Measurements from ENCODE around the gene TEX54.
A peak's percentile ranks its signal among the peaks of the same experiment; 100 is the strongest.
"Not testable (repeated sequence)": the region's sequence is repeated elsewhere in the genome, so short reads cannot be mapped to it uniquely, and the experiment has no call there.

TEX54 gene
- 0 reads per million in 3 experiments for total RNA-seq

DNA sequence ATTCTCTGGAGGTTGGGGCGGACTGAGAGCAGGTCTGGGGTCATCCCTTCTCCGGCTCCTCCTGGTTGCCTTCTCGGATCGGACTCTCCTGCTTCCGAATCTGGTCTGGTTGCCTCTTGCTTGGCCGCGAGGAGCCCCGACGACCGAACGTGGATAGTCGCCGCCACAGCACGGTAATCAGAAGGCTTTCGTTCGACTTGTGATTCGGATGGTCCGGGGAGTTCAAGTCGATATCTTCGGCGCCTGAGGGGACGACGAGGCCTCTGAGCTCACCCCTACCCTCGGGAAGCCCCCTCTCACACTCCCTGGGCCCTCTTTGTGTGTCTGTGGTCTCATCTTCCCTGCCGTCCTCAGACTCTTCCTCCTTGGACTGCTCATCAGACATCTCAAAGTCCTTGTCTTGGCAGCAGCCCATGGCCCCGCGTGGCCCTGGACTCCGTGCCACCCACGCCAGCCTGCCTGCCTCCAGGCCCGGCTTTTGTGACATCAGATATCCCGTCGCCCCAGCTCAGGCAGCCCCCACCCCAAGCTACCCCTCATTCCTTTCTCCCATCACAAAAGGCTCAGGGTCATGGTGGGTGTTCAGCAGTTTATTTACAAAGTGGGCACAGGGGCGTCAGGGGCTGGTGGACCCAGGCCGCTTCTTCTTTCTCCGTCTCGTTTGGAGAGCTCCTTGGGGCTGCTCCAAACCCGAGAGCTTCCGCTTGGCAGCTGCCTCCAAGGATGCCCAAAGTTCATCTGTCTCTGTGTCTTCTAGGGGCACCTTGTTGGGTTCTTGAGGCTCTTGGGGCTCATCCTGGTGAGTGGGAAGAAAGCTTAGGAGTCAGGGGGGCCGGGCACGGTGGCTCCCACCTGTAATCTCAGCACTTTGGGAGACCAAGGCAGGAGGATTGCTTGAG lies at the start of gene TEX54:
TEX54 (minus strand) TSS at position 506 of the 899 bp plus-strand sequence.
- no peak for DNase-seq

DNA sequence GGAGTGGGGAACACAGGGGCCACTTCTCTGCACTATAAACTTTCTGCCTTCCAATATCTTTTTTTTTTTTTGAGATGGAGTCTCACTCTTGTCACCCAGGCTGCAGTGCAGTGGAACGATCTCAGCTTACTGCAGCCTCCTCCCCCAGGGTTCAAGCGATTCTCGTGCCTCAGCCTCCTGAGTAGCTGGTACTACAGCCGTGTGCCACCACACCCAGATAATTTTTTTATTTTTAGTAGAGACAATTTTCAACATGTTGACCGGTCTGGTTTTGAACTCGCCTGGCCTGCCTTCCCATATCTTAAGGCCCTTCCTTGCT lies 49.7 kb upstream of the TEX54 start:
- DNase-seq = no peak

DNA sequence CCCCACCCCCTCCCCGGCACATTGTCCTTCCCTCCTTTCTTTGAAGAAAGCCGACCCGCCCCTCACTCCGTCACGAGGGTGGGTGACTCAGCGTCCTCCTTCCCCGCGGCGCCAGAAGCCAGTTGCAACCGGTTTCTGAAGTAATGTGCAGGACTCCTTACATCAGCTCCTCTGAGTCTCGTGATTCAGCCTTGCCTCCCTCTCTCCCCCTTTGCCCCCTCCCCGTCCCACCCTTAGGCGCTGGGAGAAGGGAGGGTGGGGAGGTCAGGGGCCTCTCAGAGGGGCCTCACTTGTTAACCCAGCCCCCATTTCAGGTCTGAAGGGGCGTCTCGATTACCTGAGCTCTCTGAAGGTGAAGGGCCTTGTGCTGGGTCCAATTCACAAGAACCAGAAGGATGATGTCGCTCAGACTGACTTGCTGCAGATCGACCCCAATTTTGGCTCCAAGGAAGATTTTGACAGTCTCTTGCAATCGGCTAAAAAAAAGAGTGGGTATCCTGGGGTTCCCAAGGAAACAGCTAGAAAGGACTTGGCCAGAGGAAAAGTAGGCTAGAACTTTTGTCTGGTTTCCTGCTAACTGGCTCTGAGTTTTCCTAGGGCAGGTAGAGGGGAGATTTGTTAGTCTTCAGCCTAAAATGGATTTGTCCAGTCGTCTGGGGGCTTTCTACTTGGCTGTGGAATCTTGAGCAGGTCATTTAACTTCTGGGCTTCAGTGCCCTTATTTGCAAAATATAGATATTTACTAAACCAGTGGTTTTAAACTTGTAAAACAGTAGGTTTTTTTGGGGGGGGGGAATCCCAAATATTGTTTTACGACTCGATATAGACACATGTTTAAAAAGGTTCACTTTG lies 49.2 kb upstream of the TEX54 start:
- peak; percentile 89 for DNase-seq

DNA sequence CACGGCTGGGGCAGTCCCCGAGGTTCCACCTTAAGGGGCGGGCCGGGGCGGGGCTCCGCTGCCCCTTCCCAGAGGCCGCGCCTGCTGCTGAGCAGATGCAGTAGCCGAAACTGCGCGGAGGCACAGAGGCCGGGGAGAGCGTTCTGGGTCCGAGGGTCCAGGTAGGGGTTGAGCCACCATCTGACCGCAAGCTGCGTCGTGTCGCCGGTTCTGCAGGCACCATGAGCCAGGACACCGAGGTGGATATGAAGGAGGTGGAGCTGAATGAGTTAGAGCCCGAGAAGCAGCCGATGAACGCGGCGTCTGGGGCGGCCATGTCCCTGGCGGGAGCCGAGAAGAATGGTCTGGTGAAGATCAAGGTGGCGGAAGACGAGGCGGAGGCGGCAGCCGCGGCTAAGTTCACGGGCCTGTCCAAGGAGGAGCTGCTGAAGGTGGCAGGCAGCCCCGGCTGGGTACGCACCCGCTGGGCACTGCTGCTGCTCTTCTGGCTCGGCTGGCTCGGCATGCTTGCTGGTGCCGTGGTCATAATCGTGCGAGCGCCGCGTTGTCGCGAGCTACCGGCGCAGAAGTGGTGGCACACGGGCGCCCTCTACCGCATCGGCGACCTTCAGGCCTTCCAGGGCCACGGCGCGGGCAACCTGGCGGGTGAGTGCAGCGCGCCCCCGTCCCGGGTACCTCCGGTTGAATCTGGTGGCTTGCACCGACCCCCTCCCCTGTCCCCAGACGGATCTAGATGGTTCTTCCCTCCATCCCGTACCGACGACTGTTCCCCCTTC lies 48.4 kb upstream of the TEX54 start, which contains the start of gene SLC3A2:
SLC3A2 (plus strand) TSS at position 94 of the 776 bp plus-strand sequence; CDS start at position 222, 128 bp downstream.
- peak; percentile 85 for DNase-seq

DNA sequence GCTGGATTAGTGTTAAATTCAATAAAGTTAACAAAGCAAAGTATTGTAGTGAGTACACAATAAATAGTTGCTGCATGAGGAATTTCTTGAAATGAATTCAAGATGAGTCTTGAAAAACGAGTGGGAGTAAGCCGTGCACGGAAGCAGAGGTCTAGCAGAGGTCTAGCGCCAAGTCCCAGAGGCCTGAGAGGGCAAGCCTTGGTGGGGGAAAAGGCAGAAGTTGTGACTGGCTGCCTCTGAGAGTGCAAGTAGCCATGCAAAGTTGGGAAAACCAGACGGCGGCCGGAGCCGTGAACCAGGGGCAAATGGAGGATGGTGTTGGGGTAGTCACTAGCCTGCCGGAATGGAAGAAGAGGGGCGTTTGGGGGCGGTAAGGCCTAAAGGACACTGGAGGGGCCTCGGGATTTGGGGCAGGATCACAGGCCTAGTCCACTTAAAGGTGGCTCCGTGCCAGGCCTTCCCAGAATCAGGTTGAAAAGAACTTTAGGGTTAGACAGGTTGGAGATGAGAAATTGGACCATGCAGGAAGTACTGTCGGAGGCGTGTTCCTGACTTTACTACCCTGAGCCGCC lies 47.7 kb upstream of the TEX54 start:
- no peak for DNase-seq

DNA sequence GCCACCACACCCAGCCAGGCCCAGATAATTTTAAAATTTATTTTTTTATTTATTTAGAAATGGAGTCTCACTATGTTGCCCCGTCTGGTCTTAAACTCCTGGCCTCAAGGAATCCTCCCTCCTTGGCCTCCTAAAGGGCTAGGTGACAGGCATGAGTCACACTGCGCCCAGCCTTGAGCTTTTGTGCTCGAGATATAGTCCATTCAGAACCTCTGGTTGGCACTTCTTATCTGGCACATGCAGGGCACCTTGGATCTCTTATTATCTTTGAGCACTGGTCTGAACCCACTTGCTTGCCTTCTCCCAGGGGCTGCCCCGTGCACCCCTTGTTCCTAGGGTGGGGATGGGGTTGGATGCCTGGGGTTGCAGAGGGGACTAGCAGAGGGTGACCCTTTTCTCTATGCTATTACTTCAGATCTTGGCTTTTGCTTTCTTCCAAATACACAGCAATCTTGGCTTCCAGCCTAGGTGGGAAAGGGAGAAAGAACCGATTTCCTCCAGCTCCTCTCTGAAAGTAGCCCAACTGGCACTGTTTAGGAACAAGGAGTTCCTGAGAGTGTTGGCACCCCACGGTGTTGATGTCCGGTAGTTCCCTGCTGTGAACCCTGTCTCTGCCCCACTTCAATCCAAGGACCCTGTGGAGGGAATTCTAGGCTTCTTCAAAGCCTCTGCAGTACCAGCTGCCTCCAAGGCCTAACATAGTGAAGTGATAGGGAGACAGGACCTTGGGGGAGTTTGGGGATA lies 46.8 kb upstream of the TEX54 start:
- DNase-seq = no peak

DNA sequence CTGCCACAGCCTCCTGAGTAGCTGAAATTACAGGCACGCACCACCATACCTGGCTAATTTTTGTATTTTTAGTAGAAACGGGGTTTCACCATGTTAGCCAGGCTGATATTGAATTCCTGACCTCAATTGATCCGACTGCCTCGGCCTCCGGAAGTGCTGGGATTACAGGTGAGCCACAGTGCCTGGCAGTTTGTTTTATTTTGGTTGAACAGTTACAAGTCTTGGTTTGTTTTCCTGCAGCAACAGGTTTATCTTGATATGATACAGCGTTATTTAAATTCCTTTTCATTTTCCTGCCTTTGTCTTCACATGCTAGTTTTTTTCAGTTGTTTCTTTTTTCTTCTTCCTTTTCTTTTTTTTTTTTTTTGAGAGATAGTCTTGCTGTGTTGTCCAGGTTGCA lies 44.1 kb upstream of the TEX54 start:
- DNase-seq = no peak

DNA sequence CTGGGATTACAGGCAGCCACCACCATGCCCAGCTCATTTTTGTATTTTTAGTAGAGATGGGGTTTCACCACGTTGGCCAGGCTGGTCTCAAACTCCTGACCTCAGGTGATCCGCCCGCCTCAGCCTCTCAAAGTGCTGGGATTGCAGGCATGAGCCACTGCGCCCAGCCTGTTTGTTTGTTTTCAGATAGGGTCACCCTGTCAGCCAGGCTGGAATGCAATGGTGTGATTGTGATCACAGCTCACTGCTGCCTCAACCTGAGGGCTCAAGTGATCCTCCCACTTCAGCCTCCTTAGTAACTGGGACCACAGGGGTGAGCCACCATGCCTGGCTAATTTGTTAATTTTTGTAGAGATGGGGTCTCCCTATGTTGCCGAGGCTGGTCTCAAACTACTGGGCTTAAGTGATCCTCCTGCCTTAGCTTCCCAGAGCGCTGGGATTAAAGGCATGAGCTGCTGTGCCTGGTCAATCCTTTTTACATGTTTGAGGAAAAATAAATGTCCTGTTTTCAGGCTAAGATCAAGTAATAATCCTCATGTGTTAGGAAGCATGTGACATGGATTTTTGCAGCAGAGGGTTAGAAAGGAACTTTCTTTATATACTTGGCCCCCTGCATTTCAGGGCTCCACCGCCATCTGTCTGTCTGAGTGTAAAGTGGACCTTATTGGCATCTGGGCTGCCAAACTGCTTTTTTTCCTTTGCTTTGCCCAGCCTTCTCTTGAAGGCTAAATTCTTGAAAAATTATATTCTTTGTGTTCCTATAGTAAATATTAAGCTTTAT lies 43.2 kb upstream of the TEX54 start:
- DNase-seq = no peak

DNA sequence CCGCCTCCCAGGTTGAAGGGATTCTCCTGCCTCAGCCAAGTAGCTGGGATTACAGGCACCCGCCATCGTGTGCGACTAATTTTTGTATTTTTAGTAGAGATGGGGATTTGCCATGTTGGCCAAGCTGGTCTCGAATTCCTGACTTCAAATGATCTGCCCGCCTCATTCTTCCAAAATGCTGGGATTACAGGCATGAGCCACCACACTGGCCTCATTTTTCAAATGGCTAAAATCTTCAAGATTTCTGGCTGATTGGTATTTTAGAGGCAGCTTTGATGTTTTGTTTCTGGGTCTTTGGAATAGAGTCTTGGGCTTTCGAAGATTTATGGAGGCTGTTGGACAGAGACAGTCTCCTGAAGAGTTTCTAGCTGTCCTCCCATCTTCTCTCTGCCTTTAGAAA lies 42.2 kb upstream of the TEX54 start:
- no peak for DNase-seq

DNA sequence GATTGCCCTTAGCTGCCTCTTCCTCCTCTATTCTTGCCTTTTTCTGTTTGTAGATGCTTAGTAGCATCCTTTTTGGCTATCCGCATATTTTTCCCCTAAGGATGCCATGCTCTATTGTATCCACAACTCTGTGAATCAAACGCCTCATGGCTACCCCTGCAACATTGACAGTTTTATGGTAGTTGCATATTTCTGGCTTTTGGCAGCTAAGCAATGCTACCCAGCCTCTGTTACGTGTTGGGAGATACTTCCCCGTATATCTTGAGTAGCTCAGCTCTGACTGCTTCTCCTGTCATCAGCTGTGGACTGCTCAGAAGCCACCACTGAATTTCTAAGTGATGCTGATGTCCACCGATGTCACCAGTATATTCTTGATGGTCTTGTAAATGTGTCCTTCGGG lies 33.0 kb upstream of the TEX54 start:
- no peak for DNase-seq

DNA sequence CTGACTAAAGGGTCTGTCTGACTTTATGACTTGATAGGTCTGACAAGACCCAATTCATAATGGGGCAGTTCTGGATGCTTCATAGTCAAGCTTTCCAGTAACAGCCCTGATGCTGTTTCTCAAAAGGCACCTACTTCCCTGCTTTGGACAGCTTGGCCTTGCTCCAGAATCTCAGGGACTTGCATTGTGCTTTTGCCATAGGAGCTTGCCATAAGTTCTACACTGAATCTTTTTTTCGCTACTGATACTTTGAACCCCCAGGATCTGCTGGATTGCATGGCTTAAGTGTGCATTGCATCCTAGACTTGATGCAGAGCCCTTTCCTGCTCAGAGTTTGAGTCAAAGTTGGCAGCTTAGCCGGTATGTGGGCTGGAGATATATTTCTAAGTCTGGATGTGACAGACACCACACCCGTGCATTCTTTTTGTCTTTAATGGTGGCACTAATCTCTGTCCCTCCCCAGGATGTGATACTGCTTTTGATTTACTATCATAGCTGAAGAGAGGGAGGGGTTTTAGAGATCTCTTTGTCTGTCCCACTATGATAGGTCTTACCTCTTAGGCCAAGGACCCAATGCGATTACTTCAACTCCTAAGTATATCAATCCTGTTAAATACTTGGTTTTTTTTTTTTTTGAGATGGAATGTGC lies 31.2 kb upstream of the TEX54 start:
- DNase-seq = no peak

DNA sequence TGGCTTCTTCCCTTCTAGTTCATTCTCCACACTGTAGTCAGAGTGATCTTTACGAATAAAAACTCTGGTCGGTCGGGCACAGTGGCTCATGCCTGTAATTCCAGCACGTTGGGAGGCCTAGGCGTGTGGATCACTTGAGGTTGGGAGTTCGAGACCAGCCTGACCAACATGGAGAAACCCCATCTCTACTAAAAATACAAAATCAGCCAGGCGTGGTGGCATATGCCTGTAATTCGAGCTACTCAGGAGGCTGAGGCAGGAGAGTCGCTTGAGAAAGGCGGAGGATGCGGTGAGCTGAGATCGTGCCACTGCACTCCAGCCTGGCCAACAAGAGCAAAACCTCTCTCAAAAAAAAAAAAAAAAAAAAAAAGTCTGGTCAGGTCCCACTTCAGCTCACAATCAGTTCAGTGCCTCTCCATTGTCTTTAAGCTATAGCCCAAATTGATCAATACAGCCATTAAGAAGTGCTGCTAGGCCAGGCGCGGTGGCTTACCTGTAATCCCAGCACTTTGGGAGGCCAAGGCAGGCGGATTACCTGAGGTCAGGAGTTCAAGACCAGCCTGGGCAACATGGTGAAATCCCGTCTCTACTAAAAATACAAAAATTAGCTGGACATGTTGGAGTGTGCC lies 29.0 kb upstream of the TEX54 start:
- DNase-seq = not testable (repeated sequence)

DNA sequence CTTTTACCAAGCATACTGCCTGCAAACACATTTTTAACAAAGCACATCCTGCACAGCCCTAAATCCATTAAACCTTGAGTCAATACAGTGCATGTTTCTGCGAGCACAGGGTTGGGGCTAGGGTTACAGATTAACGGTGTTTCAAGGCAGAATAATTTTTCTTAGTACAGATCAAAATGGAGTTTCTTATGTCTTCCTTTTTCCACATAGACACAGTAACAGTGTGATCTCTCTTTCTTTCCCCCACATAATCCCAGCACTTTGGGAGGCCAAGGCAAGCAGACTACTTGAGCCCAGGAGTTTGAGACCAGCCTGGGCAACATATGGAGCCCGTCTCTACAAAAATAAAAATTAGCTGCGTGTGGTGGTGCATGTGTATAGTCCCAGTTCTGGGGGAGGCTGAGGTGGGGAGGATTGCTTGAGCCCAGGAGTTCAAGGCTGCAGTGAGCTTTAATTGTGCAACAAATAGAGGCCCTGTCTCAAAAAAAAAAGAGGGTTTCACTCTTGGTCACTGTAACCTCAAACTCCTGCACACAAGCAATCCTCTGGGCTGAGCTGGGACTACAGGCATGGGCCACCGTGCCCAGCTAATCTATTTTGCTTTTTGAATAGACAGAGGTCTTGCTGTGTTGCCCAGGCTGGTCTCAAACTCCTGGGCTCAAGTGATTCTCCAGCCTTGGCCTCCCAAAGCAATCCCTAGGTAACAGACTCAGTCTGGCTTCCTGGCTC lies 28.4 kb upstream of the TEX54 start:
- DNase-seq = no peak

DNA sequence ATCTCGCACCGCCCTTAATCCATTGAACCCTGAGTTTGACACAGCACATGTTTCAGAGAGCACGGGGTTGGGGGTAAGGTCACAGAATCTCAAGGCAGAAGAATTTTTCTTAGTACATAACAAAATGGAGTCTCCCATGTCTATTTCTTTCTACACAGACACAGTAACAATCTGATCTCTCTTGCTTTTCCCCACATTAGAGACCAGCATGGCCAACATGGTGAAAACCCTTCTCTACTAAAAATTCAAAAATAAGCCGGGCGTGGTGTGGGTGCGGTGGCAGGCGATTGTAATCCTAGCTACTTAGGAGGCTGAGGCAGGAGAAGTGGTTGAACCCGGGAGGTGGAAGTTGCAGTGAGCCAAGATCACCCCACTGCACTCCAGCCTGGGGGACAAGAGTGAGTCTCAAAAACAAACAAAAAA lies 26.7 kb upstream of the TEX54 start:
- DNase-seq = not testable (repeated sequence)

DNA sequence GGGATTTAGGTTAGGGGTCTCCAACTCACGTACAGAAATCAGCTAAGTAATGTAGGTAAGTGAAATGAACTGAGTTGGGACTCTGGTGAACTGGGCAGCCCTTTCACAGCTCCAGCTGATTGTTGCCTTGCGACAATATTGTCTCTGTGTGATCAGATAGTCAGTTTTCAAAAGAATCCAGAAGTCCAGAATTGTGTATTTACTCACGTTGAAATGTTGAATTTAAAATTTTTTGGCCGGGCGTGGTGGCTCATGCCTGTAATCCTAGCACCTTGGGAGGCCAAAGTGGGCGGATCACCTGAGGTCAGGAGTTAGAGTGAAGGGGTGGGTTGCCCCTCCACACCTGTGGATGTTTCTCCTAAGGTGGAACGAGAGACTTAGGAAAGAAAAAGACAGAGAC lies 25.6 kb upstream of the TEX54 start:
- DNase-seq = no peak

DNA sequence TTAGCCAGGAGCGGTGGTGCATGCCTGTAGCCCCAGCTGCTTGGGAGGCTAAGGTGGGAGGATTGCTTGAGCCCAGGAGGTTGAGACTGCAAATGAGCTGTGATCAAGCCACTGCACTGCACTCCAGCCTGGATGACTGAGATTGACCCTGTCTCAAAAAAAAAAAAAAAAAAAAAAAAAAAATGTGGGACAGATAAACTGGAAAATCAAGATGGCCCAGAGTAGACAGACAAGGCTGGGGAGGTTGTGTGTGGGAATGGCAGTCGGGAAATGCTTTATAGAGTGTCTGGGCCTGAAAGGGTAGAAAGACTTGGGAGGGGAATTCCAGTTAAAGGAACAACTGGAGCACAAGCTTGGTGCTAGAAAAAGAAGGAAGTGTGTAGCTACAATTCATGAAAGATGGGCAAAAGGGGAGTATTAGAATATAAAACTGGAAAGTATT lies 24.9 kb upstream of the TEX54 start:
- DNase-seq = no peak

DNA sequence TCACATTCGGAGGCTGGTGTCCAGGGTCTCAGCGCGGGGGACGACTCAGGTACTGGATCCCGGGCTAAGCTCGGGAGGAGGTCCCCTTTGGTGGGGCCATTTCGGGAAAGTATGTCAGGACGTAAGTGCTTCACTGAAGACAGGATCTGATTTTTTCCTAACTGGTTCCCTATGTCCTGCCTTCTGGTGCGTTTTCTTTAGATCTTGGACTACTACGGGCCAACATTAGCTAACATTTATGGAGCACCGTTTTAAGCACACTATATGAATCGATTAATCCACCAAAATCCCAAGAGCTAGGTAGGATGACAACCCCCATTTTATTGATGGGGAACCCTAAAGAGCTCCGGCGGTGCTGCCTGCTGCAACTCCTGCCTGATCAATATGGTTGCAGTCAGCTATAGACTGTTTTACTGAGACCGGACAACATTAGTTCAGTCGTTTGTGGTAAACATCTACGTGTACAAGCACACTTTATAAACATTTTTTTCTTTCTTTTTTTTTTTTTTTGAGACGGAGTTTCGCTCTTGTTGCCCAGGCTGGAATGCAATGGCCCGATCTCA lies 23.8 kb upstream of the TEX54 start:
- no peak for DNase-seq

DNA sequence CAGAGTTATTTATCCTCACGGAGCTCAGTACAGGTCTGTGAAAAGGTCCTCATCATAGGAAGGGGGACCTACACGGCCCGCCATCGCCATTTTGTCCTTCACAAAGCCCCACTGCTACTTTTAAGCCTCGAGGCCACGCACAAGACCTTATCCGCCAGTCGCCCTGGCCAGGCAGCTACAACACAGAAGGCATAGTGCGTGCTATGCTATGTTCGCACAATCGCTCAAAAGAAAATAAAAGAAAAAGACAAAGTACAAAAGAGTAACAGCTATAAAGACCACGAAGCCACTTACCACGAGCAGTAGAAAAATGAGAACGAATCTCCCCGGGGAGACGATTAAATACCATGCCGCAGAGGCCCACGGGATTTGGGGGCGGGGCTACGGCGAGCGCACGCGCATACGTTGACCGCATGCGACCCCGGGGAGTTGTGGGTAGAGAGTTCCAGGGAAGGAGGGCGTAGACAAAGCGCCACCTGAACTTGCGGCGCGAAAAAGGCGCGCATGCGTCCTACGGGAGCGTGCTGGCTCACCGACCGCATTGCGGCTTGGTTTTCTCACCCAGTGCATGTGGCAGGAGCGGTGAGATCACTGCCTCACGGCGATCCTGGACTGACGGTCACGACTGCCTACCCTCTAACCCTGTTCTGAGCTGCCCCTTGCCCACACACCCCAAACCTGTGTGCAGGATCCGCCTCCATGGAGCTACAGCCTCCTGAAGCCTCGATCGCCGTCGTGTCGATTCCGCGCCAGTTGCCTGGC lies 23.1 kb upstream of the TEX54 start:
- peak; percentile 98 for DNase-seq

Measured in central memory CD4-positive, alpha-beta T cell (primary cell).